Brain microvascular endothelial cell (primary cell): Measurements from ENCODE around the gene FAM50B.

Experiments
- DNase-seq: peaks from one replicate; pipeline ENCODE4 v3.0.0-alpha.2; 2020
- H3K27ac ChIP-seq: fragments of 250-450 bp; sonication (Bioruptor Pico); 2 replicates; pipeline ENCODE4 v1.5.1; 2020; ENCODE audit warnings: mild to moderate bottlenecking, moderate library complexity
- H3K27me3 ChIP-seq: fragments of 250-450 bp; sonication (Bioruptor Pico); replicated peaks from 2 replicates; pipeline ENCODE4 v1.5.1; 2020; ENCODE audit warnings: mild to moderate bottlenecking
- H3K36me3 ChIP-seq: fragments of 250-450 bp; sonication (Bioruptor Pico); replicated peaks from 2 replicates; pipeline ENCODE4 v1.5.1; 2020; ENCODE audit warnings: mild to moderate bottlenecking
- H3K4me3 ChIP-seq: 2 replicates; pipeline ENCODE4 v1.5.1; 2011; ENCODE audit warnings: low read depth, mild to moderate bottlenecking, control low read depth, low read length, moderate library complexity
- in situ Hi-C: cut with HindIII; loops from 2 replicates; pipeline ENCODE4 v1.10.0; 2017; ENCODE audit warnings: low sequenced_read_pairs, low pct_ligation_motif_present
- TF ChIP-seq, protein P1 (sequence below): IDR thresholded peaks from 2 replicates; pipeline ENCODE4 v1.5.1; 2011; ENCODE audit warnings: low read depth, mild to moderate bottlenecking, moderate library complexity, low read length, control low read depth, inconsistent platforms; ENCODE audit errors: missing control alignments

FAM50B gene

GRCh38 chr6:3898265-3898994, 49.3 kb downstream of the FAM50B start:
- TF ChIP-seq, protein P1, sequence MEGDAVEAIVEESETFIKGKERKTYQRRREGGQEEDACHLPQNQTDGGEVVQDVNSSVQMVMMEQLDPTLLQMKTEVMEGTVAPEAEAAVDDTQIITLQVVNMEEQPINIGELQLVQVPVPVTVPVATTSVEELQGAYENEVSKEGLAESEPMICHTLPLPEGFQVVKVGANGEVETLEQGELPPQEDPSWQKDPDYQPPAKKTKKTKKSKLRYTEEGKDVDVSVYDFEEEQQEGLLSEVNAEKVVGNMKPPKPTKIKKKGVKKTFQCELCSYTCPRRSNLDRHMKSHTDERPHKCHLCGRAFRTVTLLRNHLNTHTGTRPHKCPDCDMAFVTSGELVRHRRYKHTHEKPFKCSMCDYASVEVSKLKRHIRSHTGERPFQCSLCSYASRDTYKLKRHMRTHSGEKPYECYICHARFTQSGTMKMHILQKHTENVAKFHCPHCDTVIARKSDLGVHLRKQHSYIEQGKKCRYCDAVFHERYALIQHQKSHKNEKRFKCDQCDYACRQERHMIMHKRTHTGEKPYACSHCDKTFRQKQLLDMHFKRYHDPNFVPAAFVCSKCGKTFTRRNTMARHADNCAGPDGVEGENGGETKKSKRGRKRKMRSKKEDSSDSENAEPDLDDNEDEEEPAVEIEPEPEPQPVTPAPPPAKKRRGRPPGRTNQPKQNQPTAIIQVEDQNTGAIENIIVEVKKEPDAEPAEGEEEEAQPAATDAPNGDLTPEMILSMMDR, result no peak
- DNase-seq, result no peak
- H3K27ac ChIP-seq, result no peak overlapping the region

GRCh38 chr6:3899061-3899460, 49.9 kb downstream of the FAM50B start:
- DNase-seq, result no peak
- Histone ChIP-seq H3K36me3 (no peaks in the 10 kb centered on the region), H3K27ac (no peak overlapping the region), H3K27me3 (no peaks in the 10 kb centered on the region), H3K4me3 (no peak overlapping the region)
- TF ChIP-seq, protein P1, result no peak
- in situ Hi-C loops, result no loop called here

More at GRCh38 chr6:3898265-3898994, 49.3 kb downstream of the FAM50B start:
- in situ Hi-C loops, result no loop called here
- Histone ChIP-seq H3K27me3 (no peaks in the 10 kb centered on the region), H3K4me3 (no peak overlapping the region), H3K36me3 (no peaks in the 10 kb centered on the region)

DNA sequence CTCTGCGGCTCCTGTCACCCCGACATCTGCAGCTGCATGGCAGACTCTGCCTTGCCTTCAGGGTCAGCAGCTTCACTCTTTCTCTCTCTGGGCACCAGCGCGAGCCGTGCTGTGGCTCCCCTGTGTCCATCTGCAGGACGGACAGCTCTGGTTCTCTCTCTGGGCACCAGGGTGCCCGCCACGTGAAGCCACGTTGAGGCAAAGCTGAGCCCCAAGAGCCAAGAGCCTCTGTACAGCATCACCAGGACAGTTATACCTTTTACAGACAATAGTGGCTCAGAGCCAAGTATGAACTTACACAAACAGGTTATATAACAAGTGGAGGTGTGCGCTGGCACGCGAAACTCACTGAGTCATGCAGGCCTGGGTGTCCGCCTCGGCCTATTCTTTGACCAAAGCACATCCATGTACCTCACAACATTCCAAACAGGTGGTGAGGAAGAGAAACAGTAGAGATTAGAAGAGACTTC, 50.8 kb downstream of the FAM50B start:
- H3K27me3 ChIP-seq, result no peaks in the 10 kb centered on the region
- H3K36me3 ChIP-seq, result no peaks in the 10 kb centered on the region
- H3K4me3 ChIP-seq, result no peak overlapping the region
- DNase-seq, result no peak
- TF ChIP-seq, protein P1, result no peak
- in situ Hi-C loops, result no loop called here
- H3K27ac ChIP-seq, result no peak overlapping the region
